Mesendoderm (in vitro differentiated cells): Measurements from ENCODE around the gene TMEM235. TPM values are rescaled to one million over a fixed set of nuclear protein-coding genes. Genes with fewer than 3 reads are reported as not detected.

ENCODE experiments used
- small RNA-seq: library from polyadenylated mRNA; stranded (forward); fragments of <200 nt; extraction: miRNeasy Mini kit (QIAGEN cat#:217004); gene quantifications from one replicate; pipeline ENCODE3, GENCODE V24; 2013; ENCODE audit not compliant: insufficient read depth

Gene TMEM235

Small RNA genes within 50 kb of the gene (small RNA-seq; reads per million reads assigned to genes)
- gene AC087645.1 = not detected
